ENCODE results near the gene SPATA2.

DNA sequence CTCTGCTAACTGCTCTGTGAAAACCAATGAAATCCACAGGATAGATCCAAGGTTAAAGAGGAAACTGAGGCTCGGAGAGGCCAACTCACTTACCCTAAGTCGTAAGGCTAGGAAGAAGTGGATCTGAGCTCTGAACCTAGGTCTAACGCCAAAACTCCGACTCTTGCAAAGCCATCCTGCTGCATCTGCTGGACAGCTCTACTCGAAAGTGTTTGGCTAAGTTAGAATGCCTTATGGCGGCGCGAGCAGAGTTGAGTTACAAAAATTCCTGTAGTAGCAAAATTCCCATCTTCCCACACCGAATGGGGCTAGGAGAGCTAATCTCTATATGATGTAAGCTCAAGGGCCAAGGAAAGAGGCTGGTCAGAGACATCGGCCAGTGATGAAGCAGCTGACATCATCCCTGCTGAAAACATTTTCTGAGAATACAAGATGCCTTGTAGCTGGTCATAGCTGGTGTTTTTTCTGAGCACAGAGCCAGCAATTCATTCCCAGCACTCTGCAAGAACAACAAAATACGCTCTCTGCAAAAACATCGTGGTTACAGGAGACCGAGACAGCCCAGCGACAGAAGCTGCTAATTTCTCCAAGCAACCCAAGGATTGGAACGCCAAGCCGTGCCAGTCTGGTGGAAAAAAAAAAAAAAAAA, 1.8 kb downstream of the SPATA2 start:
- TF ChIP-seq, protein P1, sequence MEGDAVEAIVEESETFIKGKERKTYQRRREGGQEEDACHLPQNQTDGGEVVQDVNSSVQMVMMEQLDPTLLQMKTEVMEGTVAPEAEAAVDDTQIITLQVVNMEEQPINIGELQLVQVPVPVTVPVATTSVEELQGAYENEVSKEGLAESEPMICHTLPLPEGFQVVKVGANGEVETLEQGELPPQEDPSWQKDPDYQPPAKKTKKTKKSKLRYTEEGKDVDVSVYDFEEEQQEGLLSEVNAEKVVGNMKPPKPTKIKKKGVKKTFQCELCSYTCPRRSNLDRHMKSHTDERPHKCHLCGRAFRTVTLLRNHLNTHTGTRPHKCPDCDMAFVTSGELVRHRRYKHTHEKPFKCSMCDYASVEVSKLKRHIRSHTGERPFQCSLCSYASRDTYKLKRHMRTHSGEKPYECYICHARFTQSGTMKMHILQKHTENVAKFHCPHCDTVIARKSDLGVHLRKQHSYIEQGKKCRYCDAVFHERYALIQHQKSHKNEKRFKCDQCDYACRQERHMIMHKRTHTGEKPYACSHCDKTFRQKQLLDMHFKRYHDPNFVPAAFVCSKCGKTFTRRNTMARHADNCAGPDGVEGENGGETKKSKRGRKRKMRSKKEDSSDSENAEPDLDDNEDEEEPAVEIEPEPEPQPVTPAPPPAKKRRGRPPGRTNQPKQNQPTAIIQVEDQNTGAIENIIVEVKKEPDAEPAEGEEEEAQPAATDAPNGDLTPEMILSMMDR (conservative IDR thresholded peaks at IDR 0.05; ENCODE audit: low read length) = no peak
- no peak for TF ChIP-seq EZH2phosphoT487 (IDR thresholded peaks at IDR 0.05; ENCODE audit: borderline replicate concordance)
